Kidney (tissue), 14 donors: Measurements from ENCODE around the gene ZNF700. TPM values are rescaled to one million over a fixed set of nuclear protein-coding genes. Genes with fewer than 3 reads are reported as not detected.

ENCODE experiments used
- DNase-seq, 5 donors: peaks; one replicate each; pipeline ENCODE4 v3.0.0-alpha.2; 2013 to 2020
- FAIRE-seq: peaks from 2 replicates; lab custom pipeline; 2012; peaks lifted over from hg19 to GRCh38; lab: Jason Lieb, UNC
- H3K27ac ChIP-seq, 2 donors: one replicate each; pipeline ENCODE4 v1.7.0; 2013; ENCODE audit warnings: low read depth in 2 of 2, low read length in 2 of 2, inconsistent platforms in 1 of 2
- H3K27me3 ChIP-seq: one replicate; pipeline ENCODE4 v1.7.1; 2013; ENCODE audit warnings: low read length, inconsistent platforms; ENCODE audit not compliant: control insufficient read depth, insufficient read depth
- H3K36me3 ChIP-seq, 3 donors: one replicate each; pipeline versions ENCODE4 v1.7.0 to v1.7.1; 2013; ENCODE audit warnings: low read length in 3 of 3, control low read depth in 1 of 3, inconsistent platforms in 1 of 3; ENCODE audit not compliant: insufficient read depth in 3 of 3, control insufficient read depth in 2 of 3
- H3K4me1 ChIP-seq, 3 donors: one replicate each; pipeline versions ENCODE4 v1.7.0 to v1.7.1; 2013; ENCODE audit warnings: low read length in 3 of 3, inconsistent platforms in 1 of 3, low read depth in 1 of 3; ENCODE audit not compliant: control insufficient read depth in 2 of 3, insufficient read depth in 2 of 3
- H3K4me3 ChIP-seq, 3 donors: one replicate each; pipeline versions ENCODE4 v1.7.0 to v1.8.1; 2013; ENCODE audit warnings: low read length in 3 of 3, control low read depth in 1 of 3, inconsistent platforms in 1 of 3
- H3K9ac ChIP-seq, 3 donors: one replicate each; pipeline versions ENCODE4 v1.7.0 to v1.7.1; 2013; ENCODE audit warnings: low read length in 3 of 3, control low read depth in 1 of 3, inconsistent platforms in 1 of 3
- H3K9me3 ChIP-seq, 3 donors: one replicate each; pipeline versions ENCODE4 v1.7.0 to v1.7.1; 2013; ENCODE audit warnings: low read length in 3 of 3, control low read depth in 1 of 3, inconsistent platforms in 1 of 3; ENCODE audit not compliant: control insufficient read depth in 2 of 3, insufficient read depth in 1 of 3
- intact Hi-C: fragments of 100-400 bp; cut with DNase I; formaldehyde crosslinking; loops from one replicate; pipeline ENCODE4 v1.11.1; 2022
- polyA plus RNA-seq: library from polyadenylated mRNA; stranded (reverse); fragments of 350-450 nt; fragmentation: Illumina TruSeq; extraction: RNeasy Lipid Tissue Mini Kit (QIAGEN cat#74804); gene quantifications from one replicate; pipeline ENCODE4 v1.2.3, GENCODE V29; 2014; ENCODE audit warnings: low read depth, low replicate concordance; ENCODE audit not compliant: insufficient read depth
- total RNA-seq: library from RNA; stranded (reverse); fragmentation: NEBNext Ultra II Directional; extraction: Animal tissue kit (Norgen Biotek cat#: 25700); gene quantifications from one replicate; pipeline ENCODE4 v1.2.1, GENCODE V29; 2021
- TF ChIP-seq, protein P1 (sequence below): IDR thresholded peaks from 3 replicates; pipeline ENCODE4 v1.5.1; 2012; ENCODE audit warnings: mild to moderate bottlenecking, moderate library complexity, borderline replicate concordance; ENCODE audit not compliant: insufficient read depth; ENCODE audit errors: extremely low read depth
- donor health status: control.
- donor health status: control.
- donor health status: control.
- donor health status: control.
- donor health status: control.
- donor health status: DM: yes; HTN: yes; CAD: no.
- donor health status: Normal renal cell carcinoma (clear cell type).

ZNF700 gene
- total and polyA plus RNA-seq, 2 donors from 2014 or later: 7.2 to 20.9 TPM

DNA sequence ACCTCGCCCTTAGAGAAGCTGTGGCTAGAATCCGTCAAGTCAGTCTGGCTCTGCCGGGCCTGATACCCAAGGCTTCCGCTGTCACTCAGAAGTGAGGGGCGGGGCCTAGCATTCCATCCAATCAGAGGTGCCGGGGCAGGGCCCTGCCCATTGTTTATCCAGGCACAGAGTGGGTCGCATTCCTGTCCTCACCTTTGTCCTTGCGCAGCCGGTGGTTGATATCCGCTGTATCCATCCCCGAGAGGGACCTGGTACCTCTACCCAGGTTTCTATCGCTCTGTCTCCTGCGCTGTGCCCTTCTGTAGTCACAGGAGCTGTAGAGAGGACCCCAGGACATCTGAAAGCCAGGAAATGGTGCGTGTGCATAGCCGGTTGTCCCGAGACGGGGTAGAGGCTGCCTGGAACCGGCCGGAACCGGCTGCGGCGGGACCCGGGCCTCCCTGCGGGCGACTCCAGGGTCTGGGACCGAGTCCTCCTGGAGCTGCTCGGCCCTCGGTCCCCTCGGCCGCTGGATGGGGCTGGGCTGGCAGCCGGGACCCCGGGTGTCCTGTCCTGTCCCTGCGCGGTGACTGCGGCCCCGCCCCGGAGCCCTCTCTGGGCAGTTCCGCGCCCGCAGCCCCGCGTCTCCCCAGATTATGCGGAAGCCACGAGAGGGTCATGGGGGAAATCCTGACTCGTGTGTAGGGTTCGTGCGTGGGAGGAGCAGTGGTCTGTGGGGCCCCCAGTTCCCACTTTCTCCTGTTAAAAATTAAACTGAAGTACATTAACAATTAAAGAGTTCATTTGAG, 40.1 kb downstream of the ZNF700 start, which contains the start of gene ZNF763:
TSS of gene ZNF763 (plus strand) at position 183 of the 788 bp plus-strand sequence. CDS start at position 352, 169 bp downstream.
- peak within 1 kb of the TSS; percentile 86 to 99 (median 88) for H3K4me3 ChIP-seq
- TF ChIP-seq, protein P1, sequence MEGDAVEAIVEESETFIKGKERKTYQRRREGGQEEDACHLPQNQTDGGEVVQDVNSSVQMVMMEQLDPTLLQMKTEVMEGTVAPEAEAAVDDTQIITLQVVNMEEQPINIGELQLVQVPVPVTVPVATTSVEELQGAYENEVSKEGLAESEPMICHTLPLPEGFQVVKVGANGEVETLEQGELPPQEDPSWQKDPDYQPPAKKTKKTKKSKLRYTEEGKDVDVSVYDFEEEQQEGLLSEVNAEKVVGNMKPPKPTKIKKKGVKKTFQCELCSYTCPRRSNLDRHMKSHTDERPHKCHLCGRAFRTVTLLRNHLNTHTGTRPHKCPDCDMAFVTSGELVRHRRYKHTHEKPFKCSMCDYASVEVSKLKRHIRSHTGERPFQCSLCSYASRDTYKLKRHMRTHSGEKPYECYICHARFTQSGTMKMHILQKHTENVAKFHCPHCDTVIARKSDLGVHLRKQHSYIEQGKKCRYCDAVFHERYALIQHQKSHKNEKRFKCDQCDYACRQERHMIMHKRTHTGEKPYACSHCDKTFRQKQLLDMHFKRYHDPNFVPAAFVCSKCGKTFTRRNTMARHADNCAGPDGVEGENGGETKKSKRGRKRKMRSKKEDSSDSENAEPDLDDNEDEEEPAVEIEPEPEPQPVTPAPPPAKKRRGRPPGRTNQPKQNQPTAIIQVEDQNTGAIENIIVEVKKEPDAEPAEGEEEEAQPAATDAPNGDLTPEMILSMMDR: no peak
- intact Hi-C loops: no loop called here
- FAIRE-seq (no peak), DNase-seq (peak; percentile 96 to 98 (median 97))
- H3K27me3 ChIP-seq: no peaks in the 10 kb centered on the region
- peak within 1 kb of the TSS; percentile 96 to 99 for H3K27ac ChIP-seq
- H3K9ac ChIP-seq: peak within 1 kb of the TSS; percentile 71 to 90 (median 79)
- H3K9me3 ChIP-seq: no peaks in the 10 kb centered on the region
- peaks cover 0 to 2% (median 0%) of the 10 kb centered on the region in 3 donors for H3K36me3 ChIP-seq
- H3K4me1 ChIP-seq: peaks cover 0 to 10% (median 9%) of the 10 kb centered on the region in 3 donors

DNA sequence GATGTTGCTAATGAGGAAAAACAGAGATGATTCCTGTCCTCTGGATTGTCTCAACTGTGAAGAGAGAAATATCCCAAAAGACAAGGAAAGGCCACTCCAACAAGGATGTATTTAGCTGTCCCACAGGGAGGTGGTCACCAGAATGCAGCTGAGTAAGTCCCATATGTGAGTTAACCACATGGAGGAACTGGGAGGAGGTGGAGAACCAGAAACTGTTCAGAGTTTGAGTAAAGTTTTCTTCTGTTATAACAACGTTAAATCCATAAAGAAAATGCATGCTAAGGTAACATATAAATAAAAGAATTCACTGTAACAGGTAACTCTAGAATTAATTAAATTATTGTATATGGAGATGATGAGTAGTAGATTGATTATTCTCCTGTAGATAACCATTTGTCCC, 45.3 kb downstream of the ZNF700 start:
- H3K4me3 ChIP-seq: no peak overlapping the region
- no peaks in the 10 kb centered on the region for H3K9me3 ChIP-seq
- H3K4me1 ChIP-seq: no peaks in the 10 kb centered on the region
- FAIRE-seq: no peak
- intact Hi-C loops: no loop called here
- no peak overlapping the region for H3K27ac ChIP-seq
- no peak overlapping the region for H3K9ac ChIP-seq
- H3K27me3 ChIP-seq: no peaks in the 10 kb centered on the region
- TF ChIP-seq, protein P1: no peak
- peaks cover 0 to 2% (median 0%) of the 10 kb centered on the region in 3 donors for H3K36me3 ChIP-seq
- no peak for DNase-seq

DNA sequence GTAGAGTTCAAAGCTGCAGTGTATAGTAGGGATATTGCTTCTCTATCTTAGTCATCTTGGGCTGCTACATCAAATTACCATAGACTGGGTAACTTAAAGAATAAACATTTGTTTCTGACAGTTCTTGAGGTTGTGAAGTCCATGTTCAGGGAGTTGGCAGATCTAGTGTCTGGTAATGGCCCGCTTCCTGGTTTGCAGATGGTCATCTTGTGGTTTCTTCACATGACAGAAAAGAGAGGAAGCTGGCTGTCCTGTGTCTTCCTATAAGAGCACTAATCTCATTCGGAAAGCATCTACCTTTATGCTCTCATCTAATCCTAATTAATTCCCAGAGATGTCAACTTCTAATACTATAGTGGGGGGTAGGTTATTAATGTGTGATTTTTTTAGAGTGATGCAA, 46.1 kb downstream of the ZNF700 start:
- Histone ChIP-seq H3K4me3 (no peak overlapping the region), H3K36me3 (peaks cover 0 to 2% (median 0%) of the 10 kb centered on the region in 3 donors), H3K9me3 (peaks cover 0 to 3% (median under 1%) of the 10 kb centered on the region in 3 donors), H3K27me3 (no peaks in the 10 kb centered on the region), H3K27ac (no peak overlapping the region), H3K9ac (no peak overlapping the region), H3K4me1 (no peaks in the 10 kb centered on the region)
- TF ChIP-seq, protein P1: no peak
- DNase-seq: no peak
- FAIRE-seq: no peak
- intact Hi-C loops: no loop called here
